GM19463 (cell line): ENCODE data around the gene SH3GLB1.

Source experiments
- ATAC-seq: cut with Tn5 transposase; IDR thresholded peaks from one replicate; pipeline ENCODE4 v1.9.1; 2021; ENCODE audit warnings: mild to moderate bottlenecking, moderate library complexity; ENCODE audit not compliant: unreplicated experiment

SH3GLB1 gene

GRCh38 chr1:86773341-86774288 is 69.2 kb downstream of the SH3GLB1 start:
- peak; percentile 14 for ATAC-seq

- peak; percentile 98 for ATAC-seq
These were observed 70.2 kb downstream of the SH3GLB1 start for GRCh38 chr1:86774305-86775295.

- no peak for ATAC-seq
These were observed 71.0 kb downstream of the SH3GLB1 start for GRCh38 chr1:86775395-86775794.

- ATAC-seq = no peak
These were observed 71.7 kb downstream of the SH3GLB1 start for GRCh38 chr1:86776108-86776507.

- no peak for ATAC-seq
These were observed 74.3 kb downstream of the SH3GLB1 start for GRCh38 chr1:86778569-86779239.

- ATAC-seq = no peak
These were observed 75.2 kb downstream of the SH3GLB1 start for GRCh38 chr1:86779308-86780191.

- no peak for ATAC-seq
These were observed 78.1 kb downstream of the SH3GLB1 start for GRCh38 chr1:86782482-86782881.

- ATAC-seq = no peak
These were observed 83.2 kb downstream of the SH3GLB1 start for GRCh38 chr1:86787621-86788020.

GRCh38 chr1:86788300-86789206 is 84.2 kb downstream of the SH3GLB1 start:
- no peak for ATAC-seq

GRCh38 chr1:86795316-86795715 is 90.9 kb downstream of the SH3GLB1 start:
- no peak for ATAC-seq
